A673 (cell line): ENCODE measurements around the gene PIGQ.

Experiments used
- EZH2 ChIP-seq: fragments of 200-600 bp; sonication (generic); IDR thresholded peaks from 2 replicates; pipeline ENCODE4 v1.6.1; 2017; ENCODE audit warnings: borderline replicate concordance, low read depth, mild to moderate bottlenecking, mixed read lengths, antibody characterized with exemption, low read length; ENCODE audit not compliant: poor library complexity, severe bottlenecking
- TF ChIP-seq, protein P1 (sequence below): fragments of 300-800, 200-600 bp; sonication (generic); conservative IDR thresholded peaks from 2 replicates; pipeline ENCODE4 v1.5.1; 2017; ENCODE audit warnings: low read depth, mild to moderate bottlenecking, antibody characterized with exemption, low read length, moderate library complexity, mixed read lengths

DNA sequence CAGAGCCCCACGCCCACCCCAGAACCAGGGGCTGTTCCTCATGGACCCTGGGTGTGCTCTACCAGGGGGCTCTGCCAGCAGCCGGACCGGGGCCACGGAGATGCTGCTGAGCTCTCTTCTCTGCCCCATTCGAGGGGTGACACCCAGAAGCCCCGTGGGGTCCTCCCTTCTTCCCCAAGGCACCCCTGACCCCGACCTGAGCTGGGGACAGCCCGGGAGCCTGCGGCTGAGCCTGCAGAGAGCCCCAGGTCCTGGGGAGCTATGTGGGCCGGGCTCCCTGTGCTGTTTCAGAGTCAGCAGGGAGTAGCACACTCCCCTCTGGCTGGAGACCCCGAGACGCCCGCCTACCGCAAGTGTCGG, 10.8 kb upstream of the PIGQ start:
- no peak for TF ChIP-seq EZH2
- TF ChIP-seq, protein P1, sequence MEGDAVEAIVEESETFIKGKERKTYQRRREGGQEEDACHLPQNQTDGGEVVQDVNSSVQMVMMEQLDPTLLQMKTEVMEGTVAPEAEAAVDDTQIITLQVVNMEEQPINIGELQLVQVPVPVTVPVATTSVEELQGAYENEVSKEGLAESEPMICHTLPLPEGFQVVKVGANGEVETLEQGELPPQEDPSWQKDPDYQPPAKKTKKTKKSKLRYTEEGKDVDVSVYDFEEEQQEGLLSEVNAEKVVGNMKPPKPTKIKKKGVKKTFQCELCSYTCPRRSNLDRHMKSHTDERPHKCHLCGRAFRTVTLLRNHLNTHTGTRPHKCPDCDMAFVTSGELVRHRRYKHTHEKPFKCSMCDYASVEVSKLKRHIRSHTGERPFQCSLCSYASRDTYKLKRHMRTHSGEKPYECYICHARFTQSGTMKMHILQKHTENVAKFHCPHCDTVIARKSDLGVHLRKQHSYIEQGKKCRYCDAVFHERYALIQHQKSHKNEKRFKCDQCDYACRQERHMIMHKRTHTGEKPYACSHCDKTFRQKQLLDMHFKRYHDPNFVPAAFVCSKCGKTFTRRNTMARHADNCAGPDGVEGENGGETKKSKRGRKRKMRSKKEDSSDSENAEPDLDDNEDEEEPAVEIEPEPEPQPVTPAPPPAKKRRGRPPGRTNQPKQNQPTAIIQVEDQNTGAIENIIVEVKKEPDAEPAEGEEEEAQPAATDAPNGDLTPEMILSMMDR, result no peak
